GM21367 (cell line): Measurements from ENCODE around the gene NDUFB4.
A peak's percentile ranks its signal among the peaks of the same experiment; 100 is the strongest.

Experiments
- ATAC-seq: cut with Tn5 transposase; IDR thresholded peaks from one replicate; pipeline ENCODE4 v1.9.1; 2021; ENCODE audit not compliant: unreplicated experiment

NDUFB4 gene

GRCh38 chr3:120596116-120596852 is at the start of gene NDUFB4:
NDUFB4 (plus strand) TSS chr3:120596336; CDS start chr3:120596360, 24 bp downstream.
- peak; percentile 91 for ATAC-seq

GRCh38 chr3:120550546-120550945 is 45.6 kb upstream of the NDUFB4 start:
- ATAC-seq, result no peak

GRCh38 chr3:120552184-120553172 is 43.7 kb upstream of the NDUFB4 start:
- no peak for ATAC-seq

DNA sequence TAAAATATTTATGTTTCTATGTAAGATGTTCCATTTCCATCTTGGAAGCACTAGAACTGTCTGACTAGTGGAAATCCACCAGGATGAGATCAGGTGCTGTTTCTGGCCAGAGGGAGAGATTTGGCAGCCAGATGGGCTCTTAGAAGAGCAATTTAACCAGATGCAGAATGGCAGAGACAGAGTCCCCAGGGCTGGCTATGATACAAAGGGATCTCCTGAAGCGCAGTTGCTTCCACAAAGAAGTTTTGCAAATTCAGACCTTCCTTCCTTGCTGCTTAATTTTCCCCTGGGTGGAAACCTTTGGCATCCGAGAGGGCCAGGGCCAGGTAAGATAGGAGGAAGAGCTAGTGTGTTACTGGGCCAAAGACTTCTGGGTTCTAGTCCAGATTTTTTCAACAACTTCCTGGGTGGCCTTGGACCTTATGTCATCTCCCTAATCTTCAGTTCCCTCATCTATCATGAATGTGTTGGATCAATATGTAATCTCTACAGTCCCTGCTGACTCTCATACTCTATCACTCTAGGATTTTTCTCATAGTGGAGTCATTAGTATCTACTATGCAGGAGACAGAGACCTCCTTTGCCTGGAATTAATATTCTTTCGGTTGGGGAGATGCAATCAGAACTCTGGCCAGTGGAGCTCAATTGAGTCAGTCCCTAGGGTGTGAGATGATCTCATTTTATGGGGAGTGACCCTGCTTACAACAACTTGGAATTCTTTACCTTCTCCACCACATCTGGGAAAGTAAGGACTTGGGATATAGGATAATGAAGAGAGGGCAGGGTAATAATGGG is 41.1 kb upstream of the NDUFB4 start:
- ATAC-seq, result no peak

DNA sequence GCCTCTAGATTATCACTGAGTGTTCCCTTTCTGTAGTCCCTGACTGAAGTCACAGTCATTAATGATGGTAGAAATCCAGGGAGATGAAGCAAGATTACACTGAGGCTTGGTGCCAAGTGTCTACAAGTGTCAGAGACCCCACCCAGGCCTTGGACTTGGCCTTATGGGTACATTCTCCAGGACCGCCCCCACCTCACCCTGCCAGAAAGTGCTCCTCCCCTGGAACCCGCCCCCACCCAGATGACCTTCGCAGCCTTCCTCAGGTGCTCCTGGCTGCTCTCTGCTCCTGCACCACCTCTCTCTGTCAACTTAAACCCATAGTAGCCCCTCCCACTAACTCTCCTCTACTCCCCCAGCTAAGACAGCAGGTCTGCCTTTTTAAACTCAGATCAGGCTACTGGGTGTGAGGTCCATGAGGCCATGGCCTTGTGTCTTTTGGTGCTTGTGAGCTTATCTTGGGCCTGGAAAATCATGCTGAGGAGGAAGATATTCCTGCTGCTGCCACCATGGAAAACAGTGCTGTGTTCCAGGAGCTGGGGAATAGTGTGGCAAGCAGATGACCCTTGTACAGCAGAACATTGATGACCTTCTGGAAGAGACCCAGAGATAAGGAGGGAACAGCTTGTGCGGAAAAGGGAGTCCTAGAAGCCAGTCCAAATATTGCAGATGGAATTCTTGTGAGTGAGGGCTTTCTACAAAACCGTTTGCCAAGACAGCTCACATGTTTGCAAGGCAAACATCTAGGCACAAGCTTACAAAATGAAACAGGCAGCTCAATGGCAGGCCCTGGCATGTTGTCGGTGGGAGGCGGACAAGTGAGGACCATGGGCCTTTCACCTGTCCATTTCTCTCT is 40.3 kb upstream of the NDUFB4 start:
- no peak for ATAC-seq

DNA sequence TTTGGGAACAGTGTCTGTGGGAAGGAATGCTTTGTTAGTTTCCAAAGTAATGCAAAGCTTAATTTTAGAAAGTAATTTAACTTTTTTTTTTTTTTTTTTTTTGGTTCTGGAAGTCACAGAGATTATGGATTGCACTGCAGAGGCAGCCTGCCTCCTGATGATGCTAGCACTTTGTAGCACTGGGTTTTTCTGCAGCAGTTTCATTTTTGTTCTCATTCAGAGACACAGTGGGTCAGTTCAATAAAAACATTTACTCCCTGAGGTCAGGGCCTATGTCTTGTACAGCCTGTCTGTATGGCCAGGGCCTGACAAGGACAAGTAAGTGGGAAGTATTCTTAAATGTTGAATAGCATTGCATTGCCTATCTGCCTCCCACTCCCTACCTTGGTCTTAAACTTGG is 39.0 kb upstream of the NDUFB4 start:
- no peak for ATAC-seq

DNA sequence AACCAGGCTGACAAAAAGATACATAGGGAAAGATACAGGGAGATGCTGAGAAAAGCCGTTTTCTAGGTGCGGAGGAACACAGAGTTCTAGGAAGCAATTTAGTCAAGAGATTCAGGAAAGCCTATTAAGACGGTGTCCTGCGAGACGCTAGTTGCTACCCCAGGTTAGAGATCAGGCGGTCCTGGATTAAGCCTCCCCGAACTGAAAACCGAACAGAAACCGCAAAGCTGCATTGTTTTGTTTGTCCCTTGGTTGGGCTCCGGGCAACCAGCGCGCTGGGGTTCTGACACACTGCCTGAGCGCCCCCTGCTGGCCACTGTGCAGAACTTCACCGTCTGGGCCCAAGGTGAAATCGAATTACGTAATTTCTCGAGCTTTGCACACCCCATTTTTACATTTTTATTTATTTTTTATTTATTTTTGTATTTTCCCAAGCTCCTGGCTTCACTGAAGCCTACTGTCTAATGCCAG is 37.3 kb upstream of the NDUFB4 start:
- peak; percentile 89 for ATAC-seq

DNA sequence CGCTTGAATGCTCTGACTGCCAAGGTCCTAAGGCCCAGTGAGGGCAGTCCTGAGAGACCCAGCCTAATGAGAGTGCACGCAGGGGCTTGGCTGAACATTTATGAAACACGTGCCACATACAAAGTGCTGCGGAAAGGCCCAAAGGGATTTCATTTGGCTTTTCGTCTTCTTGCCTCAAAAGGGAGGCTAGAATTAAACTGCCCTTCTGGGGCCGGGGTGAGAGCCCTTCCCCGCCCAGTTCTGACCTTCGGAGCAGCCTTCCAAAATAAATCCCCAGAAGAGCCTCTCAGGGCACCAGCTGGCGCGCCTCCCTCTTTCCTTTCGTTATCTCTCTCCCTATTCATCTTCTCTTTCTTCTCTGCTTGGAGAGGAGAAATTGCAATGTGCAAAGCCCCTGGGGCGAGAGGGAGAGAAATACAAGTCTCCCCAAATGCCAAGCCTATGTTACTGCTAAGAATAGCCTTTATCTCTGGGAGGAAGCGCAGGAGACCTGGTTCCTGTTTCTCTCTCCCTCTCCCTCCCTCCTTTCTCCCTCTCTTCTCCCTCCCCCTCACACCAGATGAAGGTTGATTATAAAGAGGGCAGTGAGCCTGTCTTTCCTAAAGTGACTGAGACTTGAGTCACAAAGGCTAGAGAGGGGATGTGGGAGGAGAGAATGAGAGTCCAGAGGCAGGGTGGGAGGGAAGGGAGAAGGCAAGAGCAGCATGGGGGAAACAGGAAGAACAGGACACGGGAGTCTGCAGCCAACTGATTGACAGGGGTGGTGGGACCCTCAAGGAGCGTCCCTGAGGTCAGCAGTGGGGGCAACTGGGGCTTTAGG is 36.7 kb upstream of the NDUFB4 start:
- ATAC-seq, result peak; percentile 27

GRCh38 chr3:120560304-120561250 is 35.6 kb upstream of the NDUFB4 start:
- ATAC-seq, result no peak

DNA sequence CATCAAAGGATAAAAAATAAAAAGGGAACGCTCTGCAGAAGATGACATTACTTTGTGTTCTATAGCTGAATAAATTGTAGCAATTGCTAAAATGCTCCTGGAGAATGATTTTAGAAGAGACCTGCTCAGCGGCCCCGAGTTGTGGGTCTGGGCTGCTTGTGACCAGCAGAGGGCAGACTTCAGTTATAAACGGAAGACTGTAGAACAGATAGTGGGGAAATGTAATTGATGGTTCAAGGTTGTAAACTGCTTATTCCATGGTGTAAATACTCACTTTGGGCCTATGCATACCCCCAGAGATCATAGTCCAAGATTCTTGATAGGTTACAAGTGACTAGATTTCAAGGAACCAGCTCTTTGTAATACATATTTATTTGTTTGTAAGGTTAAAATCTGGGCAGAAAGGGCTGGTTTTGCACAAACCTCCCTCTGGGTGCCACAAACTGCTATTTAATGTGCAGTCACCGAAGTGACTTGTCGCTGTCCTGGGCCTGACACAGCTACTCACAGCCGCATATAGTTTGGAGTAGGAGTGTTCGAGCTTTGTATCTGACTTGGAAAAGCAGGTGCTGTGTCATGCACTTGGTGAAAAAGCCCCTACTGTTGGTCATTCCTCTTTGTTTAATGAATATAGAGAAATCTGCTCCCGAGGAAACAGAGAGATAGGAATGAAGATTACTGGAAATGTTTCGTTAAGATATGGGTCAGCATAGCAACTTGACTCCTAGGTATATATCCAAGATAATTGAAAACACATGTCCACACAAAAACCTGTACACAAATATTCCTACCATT is 34.7 kb upstream of the NDUFB4 start:
- peak; percentile 35 for ATAC-seq

DNA sequence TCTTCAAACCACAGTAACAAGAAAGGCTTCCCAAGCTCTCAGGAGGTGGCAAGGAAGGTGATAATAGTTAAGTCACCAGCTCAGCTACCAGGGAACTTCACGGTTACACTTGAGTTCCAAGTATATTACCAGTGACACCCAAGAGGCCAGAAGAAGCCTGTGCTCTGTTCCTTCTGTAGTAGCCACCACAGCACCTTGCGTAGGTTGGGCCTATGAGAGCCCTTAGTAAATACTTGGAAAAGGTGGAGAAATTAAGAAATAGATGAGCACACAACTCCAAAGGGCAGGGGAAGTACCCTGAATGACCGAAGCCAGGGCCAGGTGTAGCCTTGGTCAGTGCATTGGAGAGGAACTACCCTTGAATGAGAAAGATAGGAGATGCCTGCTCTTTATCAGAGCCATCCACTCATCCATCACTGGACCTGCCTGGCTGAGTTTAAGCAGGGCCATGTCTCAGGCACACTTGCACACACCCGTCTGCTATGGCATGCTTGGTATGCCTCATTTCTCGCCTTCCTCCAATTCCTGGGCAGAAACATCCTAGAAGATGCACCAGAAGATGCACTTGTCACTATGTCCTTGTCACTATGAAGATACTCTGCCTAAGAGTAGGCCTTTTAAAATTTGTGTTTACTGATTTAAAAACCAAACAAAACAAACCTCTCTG is 32.6 kb upstream of the NDUFB4 start:
- no peak for ATAC-seq

DNA sequence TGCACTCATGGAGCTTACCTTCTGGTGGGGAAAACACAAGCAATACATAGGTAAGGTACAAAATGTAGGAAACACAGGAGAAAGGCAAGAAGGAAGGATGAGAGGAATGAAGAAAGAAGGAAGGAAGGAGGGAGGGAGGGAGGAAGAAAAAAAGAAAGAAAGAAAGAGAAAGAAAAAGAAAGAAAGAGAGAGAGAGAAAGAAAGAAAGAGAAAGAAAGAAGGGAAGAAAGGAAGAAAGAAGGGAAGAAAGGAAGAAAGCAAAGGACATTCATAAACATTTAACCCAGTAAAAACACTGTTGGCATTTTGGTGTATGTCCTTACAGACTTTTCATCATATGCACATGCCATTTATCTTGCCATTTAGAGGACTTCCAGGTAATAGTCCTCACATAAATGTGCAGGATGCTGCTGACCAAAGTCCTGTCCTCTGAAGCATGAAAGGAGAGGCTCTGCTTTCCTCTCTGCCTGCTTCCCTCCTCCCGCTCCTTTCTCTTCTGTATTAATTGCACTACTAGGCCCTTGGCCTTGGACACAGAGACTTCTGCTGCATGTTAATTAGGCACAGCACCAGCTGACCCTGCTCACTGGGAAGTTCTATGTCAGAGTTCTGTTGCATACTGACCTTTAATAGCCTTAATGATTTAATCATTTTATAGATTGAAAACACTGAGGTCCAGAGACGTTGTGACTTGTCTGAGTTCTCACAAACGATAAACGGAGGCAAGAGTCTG is 29.7 kb upstream of the NDUFB4 start:
- ATAC-seq, result no peak

DNA sequence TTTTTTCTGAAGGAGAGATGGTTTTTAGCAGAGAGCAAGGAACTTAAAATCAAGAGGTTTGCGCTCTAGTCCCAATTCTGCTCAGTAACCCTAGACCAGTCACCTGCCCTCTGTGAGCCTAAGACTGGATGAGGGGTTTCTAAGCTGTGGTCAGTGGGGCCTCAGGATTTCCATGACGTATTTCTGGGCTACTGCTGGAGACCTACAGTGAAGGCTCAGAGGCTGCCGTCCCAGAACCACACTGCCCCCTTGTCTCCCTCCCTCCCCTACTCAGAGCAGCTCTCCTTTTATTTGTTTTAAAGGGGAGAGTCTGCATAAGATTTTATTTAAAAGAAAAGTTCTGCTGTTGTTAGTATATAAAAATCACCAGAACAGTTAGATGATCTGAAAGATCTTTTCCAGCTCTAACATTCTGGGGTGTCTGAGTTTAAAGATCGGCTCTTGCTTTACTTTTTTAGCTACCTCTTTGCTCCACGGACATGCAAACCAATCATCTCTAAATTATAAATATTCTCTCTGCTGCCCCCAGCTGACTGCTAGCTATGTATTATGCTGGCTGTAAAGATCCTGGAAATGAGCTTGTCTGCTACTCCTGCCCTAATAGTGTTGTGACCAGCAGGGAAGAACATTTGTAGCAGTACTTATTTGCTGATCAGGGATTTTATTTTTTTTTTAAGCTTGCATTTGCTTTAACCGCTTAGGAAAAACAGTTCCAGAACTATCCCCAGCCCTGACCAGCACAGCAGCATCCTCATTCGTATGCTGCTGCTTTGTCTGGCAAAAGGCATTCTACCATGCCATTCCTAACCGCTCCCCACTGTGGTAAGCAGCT is 28.6 kb upstream of the NDUFB4 start:
- ATAC-seq, result peak; percentile 60

- ATAC-seq, result no peak
These were observed 28.0 kb upstream of the NDUFB4 start for GRCh38 chr3:120568202-120568531.

GRCh38 chr3:120568598-120568997 is 27.5 kb upstream of the NDUFB4 start:
- ATAC-seq, result no peak
